HG03378 (cell line): ENCODE measurements around the gene JAM3.

Experiments
- ATAC-seq: cut with Tn5 transposase; IDR thresholded peaks from one replicate; pipeline ENCODE4 v1.9.1; 2021; ENCODE audit warnings: mild to moderate bottlenecking, moderate library complexity; ENCODE audit not compliant: unreplicated experiment

Gene JAM3

DNA sequence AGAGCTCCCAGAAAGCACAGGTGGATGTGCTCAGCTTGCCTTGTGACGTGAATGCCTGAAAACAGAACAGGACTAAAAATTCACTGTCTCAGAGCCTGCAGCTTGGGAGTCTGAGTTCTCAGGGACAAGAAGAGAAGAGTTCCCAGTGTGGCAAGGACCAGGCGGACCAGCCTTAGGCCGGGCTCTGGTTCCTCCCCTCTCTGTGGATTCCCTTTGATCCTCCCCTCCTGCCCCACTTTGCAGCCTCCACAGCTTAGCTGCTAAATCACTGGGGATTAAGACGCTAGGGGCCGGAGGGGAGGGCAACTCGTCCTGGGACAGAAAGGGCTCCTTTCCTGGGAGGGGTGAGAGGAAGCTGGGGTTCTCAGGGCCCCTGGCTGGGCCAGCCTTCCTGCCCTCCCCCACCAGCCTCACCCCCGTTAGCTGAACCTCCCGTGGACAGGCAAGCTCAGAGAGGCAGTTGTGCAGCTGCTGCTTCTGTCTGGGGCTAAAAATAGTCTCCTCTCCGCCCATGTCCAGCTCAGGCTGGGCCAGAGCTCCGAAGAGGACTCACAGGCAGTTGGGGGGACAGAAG, 29.9 kb upstream of the JAM3 start:
- no peak for ATAC-seq

DNA sequence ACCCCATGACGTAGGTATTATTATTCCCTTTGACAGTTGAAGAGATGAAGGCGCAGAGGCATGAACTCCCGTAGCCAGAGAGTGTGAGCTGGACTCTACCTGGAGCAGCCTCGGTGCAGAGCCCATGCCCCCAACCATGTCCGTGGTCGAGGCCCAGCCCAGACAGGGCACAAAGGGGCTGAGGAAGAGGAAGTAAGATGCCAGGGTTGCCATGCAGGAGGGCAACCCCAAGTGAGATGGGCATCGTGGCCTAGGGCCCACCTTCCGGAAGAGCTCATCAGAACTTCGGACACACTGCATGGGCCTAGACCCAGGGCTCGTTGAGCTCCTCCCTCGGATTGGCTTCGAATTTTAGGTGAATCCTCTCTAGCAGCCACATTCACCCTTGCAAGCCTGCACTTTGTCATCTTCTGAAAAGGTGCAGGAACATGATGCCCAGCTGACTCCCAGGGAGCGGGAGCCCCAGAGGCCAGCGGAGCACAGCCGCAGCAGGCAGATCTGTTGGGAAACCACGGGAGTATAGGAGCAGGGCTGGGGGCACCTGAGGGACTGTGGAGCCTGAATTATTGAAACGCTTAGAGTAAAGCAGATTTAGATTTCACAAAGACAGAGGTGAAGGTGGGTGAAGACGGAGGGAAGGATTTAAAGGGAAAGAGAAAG, 29.0 kb upstream of the JAM3 start:
- ATAC-seq: no peak

GRCh38 chr11:134040386-134041302, 28.2 kb upstream of the JAM3 start:
- no peak for ATAC-seq

GRCh38 chr11:134041349-134041748, 27.5 kb upstream of the JAM3 start:
- ATAC-seq: no peak

- ATAC-seq: no peak
These were observed 26.8 kb upstream of the JAM3 start for GRCh38 chr11:134041791-134042696.

- ATAC-seq: no peak
These were observed 25.0 kb upstream of the JAM3 start for GRCh38 chr11:134043821-134044420.

GRCh38 chr11:134044514-134045284, 24.2 kb upstream of the JAM3 start:
- ATAC-seq: no peak

DNA sequence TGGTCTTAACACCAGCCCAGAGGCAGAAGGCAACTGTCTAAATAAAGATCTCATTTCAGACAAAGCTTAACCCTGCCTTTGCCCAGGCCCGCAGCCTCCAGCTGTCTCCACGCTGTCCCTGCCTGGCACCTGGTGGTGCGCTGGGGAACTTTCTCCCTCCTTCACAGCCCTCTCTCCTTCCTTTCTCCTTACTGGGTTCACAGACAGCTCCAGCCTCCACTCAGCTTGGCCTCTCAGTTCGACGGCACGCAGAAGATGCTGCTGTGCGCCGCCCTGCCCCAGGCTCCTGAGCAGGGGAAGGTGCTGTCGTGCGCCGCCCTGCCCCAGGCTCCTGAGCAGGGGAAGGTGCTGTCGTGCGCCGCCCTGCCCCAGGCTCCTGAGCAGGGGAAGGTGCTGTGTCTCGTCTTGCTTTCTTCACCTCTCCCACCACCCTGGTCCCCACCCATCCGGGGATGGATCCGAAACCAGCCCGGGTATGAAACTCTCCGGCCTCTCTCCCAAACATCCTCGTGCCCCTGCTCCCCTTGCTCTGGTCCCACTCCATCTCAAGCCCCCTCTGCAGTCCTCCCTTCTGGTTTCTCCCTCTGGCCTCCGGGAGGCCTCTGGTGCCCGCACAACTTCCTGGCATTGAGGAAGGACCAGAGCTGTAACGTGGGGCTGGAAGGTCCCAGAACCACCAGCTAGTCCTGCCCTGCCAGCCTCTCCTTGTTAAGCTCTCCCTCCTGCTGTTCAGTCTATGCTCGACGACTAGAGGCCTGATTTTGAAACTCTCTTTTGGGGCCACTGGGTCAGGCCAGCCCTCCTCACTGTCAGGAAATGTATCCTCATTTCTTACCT, 22.9 kb upstream of the JAM3 start:
- no peak for ATAC-seq

GRCh38 chr11:134046681-134047449, 22.0 kb upstream of the JAM3 start:
- ATAC-seq: no peak

- no peak for ATAC-seq
These were observed 21.3 kb upstream of the JAM3 start for GRCh38 chr11:134047586-134047999.

- ATAC-seq: no peak
These were observed 20.8 kb upstream of the JAM3 start for GRCh38 chr11:134048028-134048427.

DNA sequence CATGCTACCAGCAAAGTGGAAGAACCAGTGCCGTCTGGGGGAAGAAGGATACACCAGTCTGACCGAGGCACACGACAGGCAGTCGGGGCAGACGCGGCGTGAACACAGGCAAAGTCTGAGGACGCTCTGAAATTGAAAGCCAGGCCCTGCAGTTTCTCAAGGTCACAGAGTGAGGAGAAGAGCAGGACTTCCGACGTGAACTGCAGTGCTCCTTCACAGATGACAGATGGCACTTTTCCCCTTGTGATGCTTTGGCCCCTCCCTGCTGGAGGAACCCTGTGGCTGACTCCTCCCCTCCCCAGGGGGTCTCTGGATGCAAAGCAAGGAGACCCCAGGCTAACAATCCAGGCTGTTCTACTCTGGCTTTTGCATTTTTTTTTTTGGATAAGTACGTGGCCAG, 19.6 kb upstream of the JAM3 start:
- ATAC-seq: no peak

DNA sequence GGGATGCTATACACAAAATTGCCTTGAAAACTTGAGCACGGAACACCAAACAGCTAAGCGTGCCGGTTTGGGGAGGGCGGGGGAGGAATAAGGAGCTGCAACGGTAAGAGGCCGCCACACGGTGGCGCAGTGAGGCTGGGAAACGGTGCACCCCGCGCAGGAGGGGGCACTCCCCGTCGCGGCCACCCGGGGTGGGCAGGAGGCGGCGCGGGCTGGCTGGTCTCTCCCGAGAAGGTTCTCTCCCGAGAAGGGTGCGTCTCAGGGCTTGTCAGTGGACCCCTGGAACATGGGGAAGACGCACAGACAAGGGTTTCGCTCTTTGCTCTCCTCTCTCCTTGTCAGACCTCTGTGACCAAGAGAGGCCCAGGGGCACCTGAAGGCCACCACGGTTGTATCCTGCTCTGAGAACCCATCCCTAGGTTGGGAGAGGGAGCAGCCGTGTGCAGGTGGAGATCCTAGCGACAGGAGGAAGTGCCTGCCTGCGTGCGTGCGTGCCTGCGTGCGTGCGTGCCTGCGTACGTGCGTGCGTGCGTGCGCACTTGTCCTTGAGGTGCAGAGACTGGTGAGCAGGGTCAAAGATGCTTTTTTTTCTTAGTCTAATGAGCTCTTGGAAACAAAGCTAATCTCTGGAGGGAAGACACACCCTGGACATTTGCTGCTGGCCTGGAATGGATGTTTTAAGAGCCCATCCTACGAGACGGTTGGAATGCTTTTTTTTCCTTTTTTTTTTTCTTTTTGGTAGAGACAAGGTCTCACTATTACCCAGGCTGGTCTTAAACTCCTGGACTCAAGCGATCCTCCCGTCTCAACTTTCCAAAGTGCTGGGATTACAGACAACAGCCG, 18.1 kb upstream of the JAM3 start:
- peak; percentile 91 for ATAC-seq

GRCh38 chr11:134052395-134052987, 16.4 kb upstream of the JAM3 start:
- ATAC-seq: no peak

DNA sequence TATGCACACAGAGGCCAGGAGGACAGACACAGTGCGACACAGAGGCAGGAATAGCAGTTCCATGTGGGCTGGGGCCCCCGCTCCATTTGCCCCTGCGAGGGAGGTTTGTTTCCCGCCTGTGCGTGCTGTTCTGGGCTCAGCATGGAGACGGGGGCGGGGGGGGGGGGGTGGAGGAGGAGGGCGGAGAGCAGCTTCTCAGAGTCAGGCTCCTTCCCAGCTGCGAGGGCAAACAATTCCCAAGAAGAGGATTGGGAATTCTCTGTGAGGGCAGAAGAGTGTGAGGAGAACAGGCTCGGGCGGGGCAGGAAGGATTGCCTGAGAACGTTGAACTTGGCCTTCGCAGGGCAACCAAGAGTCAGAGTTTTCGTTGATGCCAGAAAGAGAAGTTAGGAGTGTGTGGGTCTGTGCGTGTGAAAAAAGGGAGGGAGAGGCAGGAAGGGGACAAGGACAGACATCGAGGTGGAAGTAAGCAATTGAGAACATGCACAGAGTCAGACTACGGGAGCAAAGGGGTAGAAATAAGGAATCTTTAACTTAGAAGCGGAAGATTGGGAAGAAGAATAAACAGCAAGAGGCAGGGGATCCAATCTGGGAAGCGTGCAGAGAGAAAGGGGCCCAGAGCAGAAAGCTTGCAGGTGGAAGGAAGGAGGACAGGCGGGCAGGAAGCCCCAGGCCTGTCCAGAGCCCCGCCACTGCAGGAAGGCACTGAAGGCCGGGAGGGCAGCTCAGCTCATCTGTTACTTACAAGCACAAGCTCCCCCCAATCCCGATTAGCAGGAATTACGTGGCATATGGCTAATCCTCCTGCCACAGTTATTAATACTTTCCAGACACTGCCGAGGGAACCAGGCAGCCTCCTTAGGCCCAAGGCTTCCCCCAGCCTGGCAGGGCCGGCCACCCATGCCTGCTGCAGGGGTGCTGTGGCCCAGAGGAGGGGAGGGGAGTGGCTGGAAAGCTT, 15.6 kb upstream of the JAM3 start:
- no peak for ATAC-seq

DNA sequence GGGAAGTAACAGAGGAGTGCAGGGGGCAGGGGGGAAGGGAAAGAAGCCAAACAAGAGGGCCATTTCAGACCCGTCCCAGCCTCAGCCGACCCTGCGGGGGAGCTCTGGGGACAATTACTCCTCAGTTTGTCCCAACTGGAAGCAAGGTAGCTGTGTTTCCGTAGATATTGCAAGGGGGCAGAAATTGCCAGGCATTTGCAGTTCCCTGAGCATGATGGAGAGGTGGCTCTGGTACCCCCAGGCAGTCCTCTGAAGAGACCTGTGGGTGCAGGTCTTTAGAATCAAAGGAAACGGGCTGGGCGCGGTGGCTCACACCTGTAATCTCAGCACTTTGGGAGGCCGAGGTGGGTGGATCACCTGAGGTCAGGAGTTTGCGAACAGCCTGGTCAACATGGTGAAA, 13.8 kb upstream of the JAM3 start:
- no peak for ATAC-seq
